OCI-LY3 (cell line): ENCODE results near the gene XCL2.

ENCODE experiments used
- H2AFZ ChIP-seq: fragments of 200-600, 300-600 bp; shearing (Covaris generic); 2 replicates; pipeline ENCODE4 v1.6.0; 2014; ENCODE audit warnings: antibody characterized with exemption, low read depth, low read length
- H3K27ac ChIP-seq: fragments of 200-600, 300-600 bp; sonication (generic); 2 replicates; pipeline ENCODE4 v1.5.1; 2014; ENCODE audit warnings: mild to moderate bottlenecking, low read length, moderate library complexity, mixed read lengths
- H3K27me3 ChIP-seq: fragments of 200-600, 300-600 bp; sonication (generic); 2 replicates; pipeline ENCODE4 v1.6.1; 2014; ENCODE audit warnings: low read depth, low read length, mixed read lengths
- H3K36me3 ChIP-seq: fragments of 200-600, 300-600 bp; sonication (generic); replicated peaks from 2 replicates; pipeline ENCODE3; 2014; ENCODE audit warnings: low read depth, low read length, mixed read lengths
- H3K4me1 ChIP-seq: fragments of 300-600, 200-600 bp; sonication (generic); 2 replicates; pipeline ENCODE4 v1.6.1; 2014; ENCODE audit warnings: low read length, mixed read lengths
- H3K4me2 ChIP-seq: fragments of 200-600, 300-600 bp; sonication (generic); 2 replicates; pipeline ENCODE4 v1.6.1; 2014; ENCODE audit warnings: low read length, mixed read lengths
- H3K4me3 ChIP-seq: fragments of 300-600, 200-600 bp; sonication (generic); 2 replicates; pipeline ENCODE4 v1.5.1; 2014; ENCODE audit warnings: antibody characterized with exemption, mild to moderate bottlenecking, low read length, moderate library complexity
- H3K79me2 ChIP-seq: fragments of 300-600, 200-600 bp; shearing (Covaris generic); 2 replicates; pipeline ENCODE4 v1.6.1; 2014; ENCODE audit warnings: mild to moderate bottlenecking, low read length, mixed read lengths
- H3K9ac ChIP-seq: fragments of 300-600, 200-600 bp; shearing (Covaris generic); 2 replicates; pipeline ENCODE4 v1.6.0; 2014; ENCODE audit warnings: mild to moderate bottlenecking, low read length, moderate library complexity
- H3K9me3 ChIP-seq: fragments of 200-600, 300-600 bp; shearing (Covaris generic); 2 replicates; pipeline ENCODE4 v1.6.1; 2014; ENCODE audit warnings: low read length, mixed read lengths; ENCODE audit not compliant: insufficient read depth
- H4K20me1 ChIP-seq: fragments of 200-600, 300-600 bp; sonication (generic); 2 replicates; pipeline ENCODE4 v1.6.1; 2016; ENCODE audit warnings: low read length, mixed read lengths; ENCODE audit not compliant: insufficient read depth
- CTCF ChIP-seq: fragments of 200-600, 300-600 bp; sonication (generic); IDR thresholded peaks from 2 replicates; pipeline ENCODE4 v1.5.1; 2014; ENCODE audit warnings: antibody characterized with exemption, low read length, low read depth
- EZH2phosphoT487 ChIP-seq: fragments of 200-600 bp; shearing (Covaris generic); IDR thresholded peaks from 2 replicates; pipeline ENCODE4 v1.6.1; 2018; ENCODE audit warnings: antibody characterized with exemption, mixed run types, low read depth

Gene XCL2

DNA sequence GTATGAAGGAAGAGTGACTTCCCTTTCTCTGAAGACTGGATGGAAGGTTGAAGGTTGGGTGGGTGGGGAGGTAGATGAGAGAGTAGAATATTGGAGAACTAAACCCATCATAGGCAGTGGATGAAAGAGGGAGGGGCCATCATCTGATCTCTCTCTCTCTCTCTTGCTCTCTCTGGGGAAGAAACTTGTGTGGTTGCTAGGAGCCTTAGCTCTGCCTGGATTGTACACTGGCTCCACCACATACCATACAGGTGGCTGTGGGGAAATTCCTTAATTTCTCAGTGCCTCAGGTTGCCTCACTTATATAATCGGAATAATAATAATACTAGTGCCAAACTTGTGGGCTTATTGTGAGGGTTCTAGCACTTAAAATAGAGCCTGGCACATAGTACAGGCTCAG, 42.1 kb upstream of the XCL2 start:
- no peaks in the 10 kb centered on the region for H3K4me1 ChIP-seq
- H3K9ac ChIP-seq = no peak overlapping the region
- H3K36me3 ChIP-seq = no peaks in the 10 kb centered on the region
- no peak overlapping the region for H2AFZ ChIP-seq
- H3K4me3 ChIP-seq = no peak overlapping the region
- H3K27me3 ChIP-seq = 0 out of 2 replicates have a peak, but pooled peaks cover 4% of the 10 kb centered on the region
- no peaks in the 10 kb centered on the region for H4K20me1 ChIP-seq
- H3K79me2 ChIP-seq = no peaks in the 10 kb centered on the region
- H3K9me3 ChIP-seq = no peaks in the 10 kb centered on the region
- H3K4me2 ChIP-seq = no peak overlapping the region
- no peak overlapping the region for H3K27ac ChIP-seq
- TF ChIP-seq EZH2phosphoT487 (no peak), CTCF (no peak)

GRCh38 chr1:168585191-168585590, 41.4 kb upstream of the XCL2 start:
- no peak overlapping the region for H3K27ac ChIP-seq
- H3K4me3 ChIP-seq = no peak overlapping the region
- no peaks in the 10 kb centered on the region for H4K20me1 ChIP-seq
- no peaks in the 10 kb centered on the region for H3K36me3 ChIP-seq
- no peaks in the 10 kb centered on the region for H3K27me3 ChIP-seq
- no peaks in the 10 kb centered on the region for H3K79me2 ChIP-seq
- no peak overlapping the region for H2AFZ ChIP-seq
- no peak overlapping the region for H3K9ac ChIP-seq
- H3K9me3 ChIP-seq = no peaks in the 10 kb centered on the region
- no peaks in the 10 kb centered on the region for H3K4me1 ChIP-seq
- H3K4me2 ChIP-seq = no peak overlapping the region
- TF ChIP-seq CTCF = no peak
- TF ChIP-seq EZH2phosphoT487 = no peak

- H3K4me1 ChIP-seq = no peaks in the 10 kb centered on the region
- no peaks in the 10 kb centered on the region for H3K9me3 ChIP-seq
- no peak overlapping the region for H3K4me3 ChIP-seq
- H3K79me2 ChIP-seq = no peaks in the 10 kb centered on the region
- H3K36me3 ChIP-seq = no peaks in the 10 kb centered on the region
- no peaks in the 10 kb centered on the region for H3K27me3 ChIP-seq
- H2AFZ ChIP-seq = no peak overlapping the region
- no peak for TF ChIP-seq EZH2phosphoT487
- TF ChIP-seq CTCF = no peak
- no peak overlapping the region for H3K9ac ChIP-seq
- H3K27ac ChIP-seq = no peak overlapping the region
- no peaks in the 10 kb centered on the region for H4K20me1 ChIP-seq
- no peak overlapping the region for H3K4me2 ChIP-seq
Measured at GRCh38 chr1:168583571-168583970, 39.8 kb upstream of the XCL2 start.

DNA sequence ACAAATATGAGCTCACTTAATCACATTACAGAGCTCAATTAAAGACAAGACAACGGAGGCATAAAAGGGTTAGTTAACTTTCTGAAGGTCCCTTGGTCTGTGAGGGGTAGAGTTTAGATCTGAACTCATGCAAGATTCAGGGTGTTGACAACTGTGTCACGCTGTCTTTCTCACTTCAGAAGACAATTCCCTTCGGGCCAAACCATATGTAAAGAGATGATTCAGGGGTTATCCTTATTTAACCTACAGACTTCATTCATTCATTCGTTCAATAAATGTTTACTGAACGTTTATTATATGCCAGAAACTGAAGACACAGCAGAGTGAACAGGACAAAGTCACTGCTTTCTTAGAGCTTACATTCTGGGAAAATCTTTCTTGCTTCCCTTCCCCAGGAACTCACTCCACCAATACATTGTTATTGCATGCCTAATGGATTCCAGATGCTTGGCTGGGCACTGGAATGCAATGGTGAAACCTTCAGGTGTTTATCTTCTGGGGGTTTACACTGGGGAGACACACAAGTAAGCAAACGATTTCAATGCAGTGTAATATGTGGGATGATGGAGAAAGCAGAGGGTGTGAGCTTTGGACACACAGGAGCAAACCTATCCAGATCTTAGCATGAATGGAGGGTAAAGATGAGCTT, 39.0 kb upstream of the XCL2 start:
- Histone ChIP-seq H3K4me2 (no peak overlapping the region), H3K4me3 (no peak overlapping the region), H3K9me3 (no peaks in the 10 kb centered on the region), H4K20me1 (no peaks in the 10 kb centered on the region), H3K36me3 (no peaks in the 10 kb centered on the region), H3K27ac (no peak overlapping the region), H3K79me2 (no peaks in the 10 kb centered on the region), H3K27me3 (peaks cover 5% of the 10 kb centered on the region; the same call in 1 of the 2 replicates), H3K4me1 (no peaks in the 10 kb centered on the region), H3K9ac (no peak overlapping the region), H2AFZ (no peak overlapping the region)
- TF ChIP-seq CTCF (no peak), EZH2phosphoT487 (no peak)
